Neuronal stem cell (in vitro differentiated cells): Measurements from ENCODE around the gene FAM234A.

Source experiments
- DNase-seq: peaks from one replicate; pipeline ENCODE4 v3.0.0-alpha.2; 2013; ENCODE audit warnings: low spot score
- H2AFZ ChIP-seq: one replicate; pipeline ENCODE4 v1.6.1; 2013; ENCODE audit warnings: mild to moderate bottlenecking, low read length, inconsistent platforms
- H2AK5ac ChIP-seq: 2 replicates; pipeline ENCODE4 v1.6.1; 2013; ENCODE audit warnings: low read depth, mild to moderate bottlenecking, inconsistent platforms, low read length, moderate library complexity, mixed read lengths
- H2BK120ac ChIP-seq: 2 replicates; pipeline ENCODE4 v1.6.1; 2013; ENCODE audit warnings: low read depth, mild to moderate bottlenecking, inconsistent platforms, low read length, moderate library complexity, mixed read lengths
- H2BK12ac ChIP-seq: one replicate; pipeline ENCODE4 v1.6.1; 2013; ENCODE audit warnings: low read length, inconsistent platforms
- H2BK15ac ChIP-seq: 2 replicates; pipeline ENCODE4 v1.6.1; 2013; ENCODE audit warnings: mild to moderate bottlenecking, low read length, inconsistent platforms, mixed read lengths
- H2BK5ac ChIP-seq: one replicate; pipeline ENCODE4 v1.6.1; 2013; ENCODE audit warnings: inconsistent platforms, mild to moderate bottlenecking, low read length, moderate library complexity
- H3K14ac ChIP-seq: one replicate; pipeline ENCODE4 v1.6.1; 2013; ENCODE audit warnings: low read length, inconsistent platforms
- H3K18ac ChIP-seq: 2 replicates; pipeline ENCODE4 v1.6.1; 2013; ENCODE audit warnings: low read length, inconsistent platforms
- H3K23ac ChIP-seq: 2 replicates; pipeline ENCODE4 v1.6.1; 2013; ENCODE audit warnings: low read depth, mild to moderate bottlenecking, mixed read lengths, low read length, inconsistent platforms; ENCODE audit not compliant: poor library complexity
- H3K27ac ChIP-seq: replicated peaks from 3 replicates; pipeline ENCODE4 v1.5.1; 2013; ENCODE audit warnings: low read length, inconsistent platforms
- H3K27me3 ChIP-seq, 3 experiments: 2 replicates each; pipeline ENCODE4 v1.6.1; 2013; ENCODE audit warnings: low read length in 3 of 3, mild to moderate bottlenecking in 2 of 3, inconsistent platforms in 1 of 3, low read depth in 1 of 3, mixed read lengths in 1 of 3, moderate library complexity in 1 of 3; ENCODE audit not compliant: control insufficient read depth in 3 of 3, insufficient read depth in 3 of 3
- H3K36me3 ChIP-seq, 2 donors: replicated peaks in 1 of 2; 2 replicates each; pipeline ENCODE4 v1.6.1; 2013; ENCODE audit warnings: low read length in 2 of 2; ENCODE audit not compliant: control insufficient read depth in 2 of 2, insufficient read depth in 2 of 2
- H3K4ac ChIP-seq: 2 replicates; pipeline ENCODE4 v1.6.1; 2013; ENCODE audit warnings: inconsistent platforms, mild to moderate bottlenecking, low read length, moderate library complexity
- H3K4me1 ChIP-seq, 2 donors: 1 replicate in 1 of 2; 2 replicates in 1 of 2; pipeline ENCODE4 v1.6.1; 2013; ENCODE audit warnings: low read length in 2 of 2, low read depth in 1 of 2; ENCODE audit not compliant: control insufficient read depth in 2 of 2, insufficient read depth in 1 of 2
- H3K4me2 ChIP-seq: one replicate; pipeline ENCODE4 v1.6.1; 2013; ENCODE audit warnings: mild to moderate bottlenecking, low read length, inconsistent platforms; ENCODE audit not compliant: insufficient read depth, poor library complexity, severe bottlenecking
- H3K4me3 ChIP-seq, 2 donors: 2 replicates each; pipeline ENCODE4 v1.5.1; 2013; ENCODE audit warnings: low read length in 2 of 2, mild to moderate bottlenecking in 2 of 2, inconsistent platforms in 1 of 2, moderate library complexity in 1 of 2
- H3K79me1 ChIP-seq: one replicate; pipeline ENCODE4 v1.6.1; 2013; ENCODE audit warnings: low read depth, mild to moderate bottlenecking, inconsistent platforms, low read length, moderate library complexity
- H3K9ac ChIP-seq: one replicate; pipeline ENCODE4 v1.6.1; 2013; ENCODE audit warnings: mild to moderate bottlenecking, low read depth, low read length, inconsistent platforms; ENCODE audit not compliant: poor library complexity
- H3K9me3 ChIP-seq, 2 donors: replicated peaks in 1 of 2; 2 replicates each; pipeline versions ENCODE3 to v1.6.1; 2013; ENCODE audit warnings: low read length in 2 of 2, mild to moderate bottlenecking in 2 of 2, inconsistent platforms in 1 of 2, low read depth in 1 of 2, mixed read lengths in 1 of 2, moderate library complexity in 1 of 2; ENCODE audit not compliant: control insufficient read depth in 2 of 2, insufficient read depth in 1 of 2
- H4K8ac ChIP-seq: one replicate; pipeline ENCODE4 v1.6.1; 2013; ENCODE audit warnings: low read depth, mild to moderate bottlenecking, inconsistent platforms, low read length, moderate library complexity
- H4K91ac ChIP-seq: one replicate; pipeline ENCODE4 v1.6.1; 2013; ENCODE audit warnings: low read length, low read depth, mild to moderate bottlenecking, inconsistent platforms; ENCODE audit not compliant: poor library complexity
- WGBS, 2 donors: extraction: QIAGEN DNeasy Blood & Tissue Kit; methylation state at CpG; one replicate each; pipeline ENCODE4 v1.1.7; 2013; ENCODE audit warnings: missing lambda C conversion rate in 2 of 2, mixed read lengths in 1 of 2; ENCODE audit not compliant: insufficient read length in 2 of 2, insufficient replicate concordance in 1 of 2; ENCODE audit errors: extremely low coverage in 2 of 2; 5-methylcytosine and 5-hydroxymethylcytosine counted together

Gene FAM234A

GRCh38 chr16:240559-240958, 5.9 kb downstream of the FAM234A start:
- no CpG with 5 or more reads among the region's 8 CpGs for WGBS, 2 donors
- Histone ChIP-seq H2BK15ac (no peak overlapping the region), H3K27ac (no peak overlapping the region), H3K4me1 (no peaks in the 10 kb centered on the region), H3K27me3 (no peaks in the 10 kb centered on the region), H4K91ac (no peak overlapping the region), H3K79me1 (peaks cover 15% of the 10 kb centered on the region), H3K9me3 (no peaks in the 10 kb centered on the region), H3K9ac (no peak overlapping the region), H2BK5ac (no peak overlapping the region), H3K18ac (no peak overlapping the region), H2AK5ac (no peak overlapping the region), H3K14ac (no peak overlapping the region), H3K36me3 (peaks cover 5 to 18% of the 10 kb centered on the region in 2 donors), H3K4me3 (no peak overlapping the region), H3K4ac (no peak overlapping the region), H3K4me2 (no peak overlapping the region), H3K23ac (no peak overlapping the region), H2BK12ac (no peak overlapping the region), H2BK120ac (no peak overlapping the region), H2AFZ (no peak overlapping the region), H4K8ac (no peak overlapping the region)
- no peak for DNase-seq

DNA sequence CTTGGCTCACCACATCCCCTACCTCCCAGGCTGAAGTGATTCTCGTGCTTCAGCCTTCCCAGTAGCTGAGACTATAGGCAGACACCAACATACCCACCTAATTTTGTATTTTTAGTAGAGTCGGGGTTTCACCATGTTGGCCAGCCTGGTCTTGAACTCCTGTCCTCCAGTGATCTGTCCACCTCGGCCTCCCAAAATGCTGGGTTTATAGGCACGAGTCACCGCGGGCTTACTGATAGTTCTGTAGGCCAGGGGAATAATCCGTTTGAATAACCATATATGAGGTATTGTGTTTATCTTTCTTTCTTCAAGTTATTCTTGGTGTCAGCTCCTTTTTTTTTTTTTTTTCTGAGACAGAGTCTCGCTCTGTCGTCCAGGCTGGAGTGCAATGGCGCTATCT, 7.7 kb downstream of the FAM234A start:
- no peak overlapping the region for H3K23ac ChIP-seq
- no peak overlapping the region for H3K4me2 ChIP-seq
- no peak overlapping the region for H2AK5ac ChIP-seq
- no peak overlapping the region for H3K9ac ChIP-seq
- H3K4me3 ChIP-seq, result no peak overlapping the region
- no peak overlapping the region for H2BK15ac ChIP-seq
- no peak overlapping the region for H2BK120ac ChIP-seq
- no peak overlapping the region for H3K4ac ChIP-seq
- H3K79me1 ChIP-seq, result peaks cover 15% of the 10 kb centered on the region
- no peaks in the 10 kb centered on the region for H3K27me3 ChIP-seq
- H3K14ac ChIP-seq, result no peak overlapping the region
- no peak overlapping the region for H4K8ac ChIP-seq
- no CpG with 5 or more reads among the region's 10 CpGs for WGBS, 2 donors
- H3K9me3 ChIP-seq, result no peaks in the 10 kb centered on the region
- no peak overlapping the region for H2BK5ac ChIP-seq
- H3K18ac ChIP-seq, result no peak overlapping the region
- no peak overlapping the region for H2AFZ ChIP-seq
- DNase-seq, result no peak
- H4K91ac ChIP-seq, result no peak overlapping the region
- no peaks in the 10 kb centered on the region for H3K4me1 ChIP-seq
- H3K27ac ChIP-seq, result no peak overlapping the region
- H3K36me3 ChIP-seq, result peaks cover 3 to 14% of the 10 kb centered on the region in 2 donors
- no peak overlapping the region for H2BK12ac ChIP-seq

DNA sequence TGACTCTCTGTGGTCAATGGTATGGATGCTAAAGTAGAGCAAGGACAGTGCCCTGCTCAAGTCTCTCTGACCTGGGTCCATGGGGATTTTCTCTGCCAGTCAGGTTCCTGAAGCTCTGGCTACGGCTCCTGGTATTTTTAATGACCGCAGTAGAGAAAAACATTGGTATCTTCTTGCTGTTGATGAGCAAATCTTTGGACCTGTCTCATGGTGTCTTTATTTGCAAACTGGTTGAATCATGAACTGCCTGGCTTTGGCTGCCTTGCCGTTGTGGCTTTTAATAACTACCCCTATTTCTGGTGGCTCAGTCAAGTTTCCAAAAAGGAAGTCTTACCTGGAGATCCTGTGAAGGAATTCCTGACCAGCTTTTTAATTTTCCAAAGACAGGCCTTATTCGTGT, 8.7 kb downstream of the FAM234A start:
- no CpG with 5 or more reads among the region's 4 CpGs for WGBS, 2 donors
- no peak overlapping the region for H2BK15ac ChIP-seq
- no peak overlapping the region for H3K9ac ChIP-seq
- no peak overlapping the region for H2BK5ac ChIP-seq
- no peak overlapping the region for H3K18ac ChIP-seq
- H2BK120ac ChIP-seq, result no peak overlapping the region
- H3K79me1 ChIP-seq, result peaks cover 13% of the 10 kb centered on the region
- H3K14ac ChIP-seq, result no peak overlapping the region
- no peak overlapping the region for H2AK5ac ChIP-seq
- no peak overlapping the region for H3K27ac ChIP-seq
- no peak overlapping the region for H3K4ac ChIP-seq
- no peak for DNase-seq
- peaks cover 0 to 2% (median 0%) of the 10 kb centered on the region in 3 experiments for H3K27me3 ChIP-seq
- no peak overlapping the region for H3K4me3 ChIP-seq
- H3K36me3 ChIP-seq, result peaks cover 1 to 13% of the 10 kb centered on the region in 2 donors
- no peak overlapping the region for H3K4me2 ChIP-seq
- no peak overlapping the region for H3K23ac ChIP-seq
- no peak overlapping the region for H2BK12ac ChIP-seq
- no peak overlapping the region for H4K91ac ChIP-seq
- no peak overlapping the region for H2AFZ ChIP-seq
- no peak overlapping the region for H4K8ac ChIP-seq
- no peaks in the 10 kb centered on the region for H3K4me1 ChIP-seq
- no peaks in the 10 kb centered on the region for H3K9me3 ChIP-seq

DNA sequence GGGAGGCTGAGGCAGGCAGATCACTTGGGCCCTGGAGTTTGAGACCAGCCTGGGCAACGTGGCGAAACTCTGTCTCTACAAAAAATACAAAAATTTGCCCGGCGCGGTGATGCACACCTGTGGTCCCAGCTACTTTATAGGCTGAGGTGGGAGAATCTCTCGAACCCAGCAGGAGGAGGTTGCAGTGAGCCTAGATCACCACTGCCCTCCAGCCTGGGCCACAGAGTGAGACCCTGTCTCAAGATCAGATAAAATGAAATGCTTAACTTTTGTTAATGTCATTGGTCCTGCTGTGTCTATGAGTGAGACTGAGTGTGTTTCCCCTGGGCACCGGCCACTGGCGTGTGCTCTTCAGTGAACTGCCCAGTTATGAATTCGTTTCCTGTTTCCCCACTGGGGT, 10.5 kb downstream of the FAM234A start:
- Histone ChIP-seq H3K23ac (no peak overlapping the region), H2BK12ac (no peak overlapping the region), H3K9ac (no peak overlapping the region), H3K18ac (no peak overlapping the region), H3K36me3 (peaks cover 5 to 28% of the 10 kb centered on the region in 2 donors), H3K27ac (no peak overlapping the region), H2AK5ac (no peak overlapping the region), H3K4me1 (peaks cover 0 to 2% of the 10 kb centered on the region in 2 donors), H2BK120ac (no peak overlapping the region), H3K27me3 (peaks cover 0 to 2% (median 0%) of the 10 kb centered on the region in 3 experiments), H4K91ac (no peak overlapping the region), H2AFZ (no peak overlapping the region), H3K14ac (no peak overlapping the region), H3K9me3 (no peaks in the 10 kb centered on the region), H3K4ac (no peak overlapping the region), H3K79me1 (peaks cover 16% of the 10 kb centered on the region), H2BK15ac (no peak overlapping the region), H3K4me2 (no peak overlapping the region), H3K4me3 (no peak overlapping the region), H4K8ac (no peak overlapping the region), H2BK5ac (no peak overlapping the region)
- DNase-seq, result no peak
- WGBS, 2 donors, result no CpG with 5 or more reads among the region's 9 CpGs
